ENCODE data around the gene FGL2.
"Not testable (repeated sequence)": the region's sequence is repeated elsewhere in the genome, so short reads cannot be mapped to it uniquely, and the experiment has no call there.

The FGL2 gene

GRCh38 chr7:77155601-77156377, 43.8 kb downstream of the FGL2 start:
- DNase-seq (ENCODE audit: low read depth) = not testable (repeated sequence)

DNA sequence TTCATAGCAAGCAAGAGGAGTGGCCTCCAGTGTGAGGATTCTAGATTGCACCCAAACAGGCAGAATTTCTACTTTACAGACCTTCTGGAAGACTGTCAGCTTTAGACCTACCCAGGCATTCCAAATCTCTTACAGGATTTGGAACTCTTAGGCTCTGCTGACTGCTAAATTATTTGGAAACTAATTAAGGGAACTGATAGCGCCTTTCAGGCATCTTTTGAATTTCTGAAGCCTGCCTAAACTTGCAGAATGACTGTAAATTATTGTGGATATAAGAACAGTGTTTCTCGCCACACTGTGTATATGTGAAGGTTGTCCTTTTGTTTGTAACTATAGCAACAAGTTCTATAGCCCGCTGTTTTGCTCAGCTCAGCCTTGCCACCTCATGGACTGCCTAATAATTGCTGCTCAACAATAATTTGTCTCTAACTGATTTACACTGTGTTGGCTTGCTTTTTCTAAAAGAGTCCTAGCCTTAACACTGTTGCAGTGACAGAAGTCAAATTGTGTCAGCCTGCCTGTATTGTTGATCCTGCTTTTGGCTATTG, 44.6 kb downstream of the FGL2 start:
- not testable (repeated sequence) for DNase-seq (ENCODE audit: low read depth)

DNA sequence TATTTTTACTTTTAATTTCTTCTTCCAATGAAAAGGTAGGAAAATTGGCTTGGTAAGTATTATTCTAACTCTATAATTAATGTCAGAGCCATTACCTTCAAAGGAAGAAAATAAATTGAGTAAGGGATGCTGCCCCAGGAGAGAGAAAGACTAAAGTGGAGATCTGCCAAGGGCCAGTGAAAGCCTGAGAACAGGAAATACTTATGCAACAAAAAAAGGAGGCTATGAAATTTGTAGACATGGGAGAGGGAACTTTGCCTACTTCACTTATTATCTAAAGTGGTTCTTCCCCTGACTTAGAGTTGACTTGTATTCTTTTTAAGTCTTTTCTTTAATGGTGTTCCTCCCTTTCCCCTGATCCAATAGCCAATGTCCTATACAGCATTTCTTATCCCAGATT, 47.4 kb downstream of the FGL2 start:
- not testable (repeated sequence) for DNase-seq (ENCODE audit: low read depth)
